ENCODE data around the gene FAM20A.

The FAM20A gene

GRCh38 chr17:68610554-68610953 lies 9.4 kb upstream of the FAM20A start:
- DNase-seq (ENCODE audit: low read depth in 2 of 2): no peak

- DNase-seq (ENCODE audit: low read depth in 2 of 2): no peak
Observed at GRCh38 chr17:68608515-68609130, 7.5 kb upstream of the FAM20A start.

- DNase-seq (ENCODE audit: low read depth in 2 of 2): no peak
Observed at GRCh38 chr17:68606451-68607307, 5.5 kb upstream of the FAM20A start.

GRCh38 chr17:68605914-68606313 lies 4.7 kb upstream of the FAM20A start:
- DNase-seq (ENCODE audit: low read depth in 2 of 2): no peak

GRCh38 chr17:68603656-68604055 lies 2.5 kb upstream of the FAM20A start:
- DNase-seq (ENCODE audit: low read depth in 2 of 2): no peak

- no peak for DNase-seq (ENCODE audit: low read depth in 2 of 2)
Observed at GRCh38 chr17:68603027-68603426, 1.9 kb upstream of the FAM20A start.

GRCh38 chr17:68602289-68602688 lies 1.1 kb upstream of the FAM20A start:
- DNase-seq (ENCODE audit: low read depth in 2 of 2): no peak

GRCh38 chr17:68601565-68602288 lies 560 bp upstream of the FAM20A start:
- no peak for DNase-seq (ENCODE audit: low read depth in 2 of 2)

- peak in 1 of 2 experiments; percentile 3 for DNase-seq (ENCODE audit: low read depth in 2 of 2)
Observed at GRCh38 chr17:68600067-68600930, 868 bp downstream of the FAM20A start.

GRCh38 chr17:68599552-68600066 lies 1.6 kb downstream of the FAM20A start:
- DNase-seq (ENCODE audit: low read depth in 2 of 2): no peak

- no peak for DNase-seq (ENCODE audit: low read depth in 2 of 2)
Observed at GRCh38 chr17:68599091-68599490, 2.1 kb downstream of the FAM20A start.

GRCh38 chr17:68598545-68598961 lies 2.6 kb downstream of the FAM20A start:
- no peak for DNase-seq (ENCODE audit: low read depth in 2 of 2)

- no peak for DNase-seq (ENCODE audit: low read depth in 2 of 2)
Observed at GRCh38 chr17:68598074-68598473, 3.1 kb downstream of the FAM20A start.

- no peak for DNase-seq (ENCODE audit: low read depth in 2 of 2)
Observed at GRCh38 chr17:68596411-68596945, 4.7 kb downstream of the FAM20A start.

- DNase-seq (ENCODE audit: low read depth in 2 of 2): no peak
Observed at GRCh38 chr17:68595986-68596385, 5.2 kb downstream of the FAM20A start.

GRCh38 chr17:68595496-68595895 lies 5.7 kb downstream of the FAM20A start:
- no peak for DNase-seq (ENCODE audit: low read depth in 2 of 2)

- no peak for DNase-seq (ENCODE audit: low read depth in 2 of 2)
Observed at GRCh38 chr17:68594552-68594951, 6.6 kb downstream of the FAM20A start.

- DNase-seq (ENCODE audit: low read depth in 2 of 2): no peak
Observed at GRCh38 chr17:68592682-68593641, 8.2 kb downstream of the FAM20A start.

GRCh38 chr17:68592009-68592408 lies 9.2 kb downstream of the FAM20A start:
- DNase-seq (ENCODE audit: low read depth in 2 of 2): no peak

- peak in 1 of 2 experiments; percentile 4 for DNase-seq (ENCODE audit: low read depth in 2 of 2)
Observed at GRCh38 chr17:68591583-68591982, 9.6 kb downstream of the FAM20A start.
